ENCODE measurements around the gene SLC25A52.
"Not testable (repeated sequence)": the region's sequence is repeated elsewhere in the genome, so short reads cannot be mapped to it uniquely, and the experiment has no call there.

Gene SLC25A52, protein sequence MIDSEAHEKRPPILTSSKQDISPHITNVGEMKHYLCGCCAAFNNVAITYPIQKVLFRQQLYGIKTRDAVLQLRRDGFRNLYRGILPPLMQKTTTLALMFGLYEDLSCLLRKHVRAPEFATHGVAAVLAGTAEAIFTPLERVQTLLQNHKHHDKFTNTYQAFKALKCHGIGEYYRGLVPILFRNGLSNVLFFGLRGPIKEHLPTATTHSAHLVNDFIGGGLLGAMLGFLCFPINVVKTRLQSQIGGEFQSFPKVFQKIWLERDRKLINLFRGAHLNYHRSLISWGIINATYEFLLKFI

GRCh38 chr18:31760695-31761094 is at the start of gene SLC25A52:
TSS of gene SLC25A52 (minus strand) at chr18:31760880. CDS start at chr18:31760661, 219 bp downstream.
- no peak for FAIRE-seq

- FAIRE-seq: not testable (repeated sequence)
These were observed 48.4 kb upstream of the SLC25A52 start for GRCh38 chr18:31809049-31809448.

GRCh38 chr18:31801078-31801477 is 40.4 kb upstream of the SLC25A52 start:
- FAIRE-seq: no peak

DNA sequence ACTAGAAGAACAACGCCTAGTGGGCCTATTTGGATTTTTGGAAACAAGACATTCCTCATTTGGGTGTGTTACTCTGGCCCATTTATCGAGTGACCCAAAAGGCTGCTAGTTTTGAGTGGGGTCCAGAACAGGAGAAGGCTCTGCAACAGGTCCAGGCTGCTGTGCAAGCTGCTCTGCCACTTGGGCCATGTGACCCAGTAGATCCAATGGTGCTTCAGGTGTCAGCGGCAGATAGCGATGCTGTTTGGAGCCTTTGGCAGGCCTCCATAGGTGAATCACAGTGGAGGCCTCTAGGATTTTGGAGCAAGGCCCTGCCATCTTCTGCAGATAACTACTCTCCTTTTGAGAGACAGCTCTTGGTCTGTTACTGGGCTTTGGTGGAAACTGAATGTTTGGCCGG is 38.6 kb upstream of the SLC25A52 start:
- not testable (repeated sequence) for FAIRE-seq

DNA sequence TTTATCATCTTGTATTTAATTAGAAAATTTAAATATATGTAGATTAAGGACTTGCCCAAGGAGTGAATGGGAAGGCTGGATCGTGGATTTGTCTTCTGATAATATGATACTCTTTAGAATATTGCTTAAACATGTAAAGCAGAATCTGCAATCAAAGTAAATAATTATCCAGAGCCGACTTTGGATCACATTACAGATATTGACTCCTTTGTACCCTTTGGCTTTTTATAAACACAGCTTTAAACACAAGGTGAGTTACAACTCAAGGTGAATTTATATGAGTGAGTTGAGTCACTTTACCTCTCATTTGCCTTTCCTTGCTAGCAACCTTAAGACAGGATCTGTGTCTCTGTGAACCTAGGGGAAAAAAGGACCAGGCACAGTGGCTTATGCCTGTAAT is 37.7 kb upstream of the SLC25A52 start:
- no peak for FAIRE-seq

DNA sequence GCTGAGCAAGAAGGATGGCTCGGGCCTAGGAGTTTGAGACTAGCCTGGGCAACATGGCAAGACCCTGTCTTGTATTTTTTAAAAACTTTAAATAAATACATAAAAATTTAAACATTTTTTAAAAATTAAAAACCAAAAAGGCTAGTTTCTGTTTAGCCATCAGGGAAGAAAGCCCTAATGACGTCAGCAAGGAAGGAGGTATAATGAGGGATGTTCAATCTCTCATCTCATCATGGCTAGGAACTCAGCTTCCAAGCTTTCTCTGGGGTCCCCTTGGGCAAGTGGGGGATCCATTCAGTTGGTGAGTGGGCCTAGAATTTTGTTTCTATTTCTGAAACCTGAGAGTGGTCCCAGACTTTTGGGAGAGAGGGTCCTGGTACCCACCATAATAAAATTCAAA is 35.1 kb upstream of the SLC25A52 start:
- FAIRE-seq: no peak

GRCh38 chr18:31793531-31793930 is 32.9 kb upstream of the SLC25A52 start:
- no peak for FAIRE-seq

DNA sequence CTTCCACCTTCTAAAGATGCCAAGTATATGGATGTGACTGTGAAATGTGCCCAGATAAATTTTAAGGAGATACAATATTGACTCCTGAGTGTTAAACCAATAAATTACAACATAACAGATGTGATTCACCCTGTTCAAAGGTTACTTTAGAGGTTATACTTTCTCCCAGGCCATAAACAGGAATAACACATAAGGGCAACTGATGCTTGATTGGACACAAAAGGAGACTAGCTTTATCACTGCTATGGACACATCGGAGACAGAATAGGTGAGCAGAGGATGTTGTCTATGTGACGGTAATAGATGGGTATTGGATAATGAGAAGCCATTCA is 31.9 kb upstream of the SLC25A52 start:
- FAIRE-seq: no peak

GRCh38 chr18:31791817-31792579 is 31.3 kb upstream of the SLC25A52 start:
- no peak for FAIRE-seq

- FAIRE-seq: no peak
These were observed 28.7 kb upstream of the SLC25A52 start for GRCh38 chr18:31789409-31789808.

DNA sequence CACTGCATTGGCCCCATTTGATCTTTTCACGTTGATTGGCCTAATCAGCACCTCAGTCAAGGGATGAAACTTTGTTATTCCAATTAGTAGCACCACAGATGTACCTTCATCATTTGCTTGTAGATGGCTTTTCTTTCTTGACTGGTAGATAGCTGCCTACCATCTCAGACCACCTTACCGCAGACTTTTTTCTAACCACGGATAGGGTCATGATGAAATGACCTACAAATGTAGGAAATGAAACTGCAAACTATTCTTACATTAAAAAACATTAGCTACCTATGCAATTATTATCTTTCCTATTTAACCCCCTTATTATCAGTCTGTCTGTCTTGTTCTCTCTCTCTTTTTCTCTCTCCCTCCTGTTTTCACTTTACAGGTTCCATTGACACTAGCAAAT is 22.4 kb upstream of the SLC25A52 start:
- no peak for FAIRE-seq

- no peak for FAIRE-seq
These were observed 17.8 kb upstream of the SLC25A52 start for GRCh38 chr18:31778391-31778950.

DNA sequence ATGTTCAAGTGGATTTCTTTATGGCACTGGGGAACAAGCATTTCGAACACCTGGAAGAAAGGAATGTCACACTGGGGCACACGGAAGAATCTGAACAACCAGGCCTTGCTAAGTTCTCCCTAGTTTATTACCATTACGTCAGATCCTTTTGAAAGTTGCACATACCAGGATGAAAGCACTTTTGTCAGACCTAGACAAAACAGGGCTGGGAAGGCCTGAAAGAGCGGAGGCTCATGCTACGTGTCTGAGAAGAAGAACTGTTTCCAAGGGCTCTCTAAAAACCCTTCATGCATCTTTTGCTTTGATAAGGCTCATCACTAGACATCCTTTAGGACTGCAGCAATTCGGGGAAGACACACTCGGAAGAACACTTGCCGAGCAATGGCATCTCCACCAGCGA is 15.4 kb upstream of the SLC25A52 start:
- FAIRE-seq: no peak

GRCh38 chr18:31774962-31775361 is 14.3 kb upstream of the SLC25A52 start:
- FAIRE-seq: no peak

GRCh38 chr18:31774477-31774785 is 13.8 kb upstream of the SLC25A52 start:
- FAIRE-seq: no peak

- FAIRE-seq: no peak
These were observed 13.2 kb upstream of the SLC25A52 start for GRCh38 chr18:31773774-31774476.

- no peak for FAIRE-seq
These were observed 12.0 kb upstream of the SLC25A52 start for GRCh38 chr18:31772699-31773098.

- FAIRE-seq: no peak
These were observed 10.4 kb downstream of the SLC25A52 start for GRCh38 chr18:31750273-31750672.

DNA sequence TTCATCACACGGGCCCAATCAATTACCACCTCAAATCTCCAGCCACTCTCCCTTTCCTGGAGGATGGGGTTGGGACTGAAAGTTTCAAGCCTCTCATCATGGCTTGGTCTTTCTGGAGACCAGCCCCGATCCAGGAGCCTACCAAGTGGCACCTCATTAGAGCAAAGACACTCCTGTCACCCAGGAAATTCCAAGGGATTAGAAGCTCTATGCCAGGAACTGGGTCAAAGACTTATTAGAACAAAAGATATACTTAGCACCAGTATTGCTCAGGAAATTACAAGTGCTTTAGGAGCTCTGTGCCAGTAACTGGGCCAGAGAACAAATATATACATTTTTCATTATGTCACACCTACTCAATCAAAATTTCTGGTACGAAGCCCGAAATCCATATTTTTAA is 14.3 kb downstream of the SLC25A52 start:
- FAIRE-seq: no peak

DNA sequence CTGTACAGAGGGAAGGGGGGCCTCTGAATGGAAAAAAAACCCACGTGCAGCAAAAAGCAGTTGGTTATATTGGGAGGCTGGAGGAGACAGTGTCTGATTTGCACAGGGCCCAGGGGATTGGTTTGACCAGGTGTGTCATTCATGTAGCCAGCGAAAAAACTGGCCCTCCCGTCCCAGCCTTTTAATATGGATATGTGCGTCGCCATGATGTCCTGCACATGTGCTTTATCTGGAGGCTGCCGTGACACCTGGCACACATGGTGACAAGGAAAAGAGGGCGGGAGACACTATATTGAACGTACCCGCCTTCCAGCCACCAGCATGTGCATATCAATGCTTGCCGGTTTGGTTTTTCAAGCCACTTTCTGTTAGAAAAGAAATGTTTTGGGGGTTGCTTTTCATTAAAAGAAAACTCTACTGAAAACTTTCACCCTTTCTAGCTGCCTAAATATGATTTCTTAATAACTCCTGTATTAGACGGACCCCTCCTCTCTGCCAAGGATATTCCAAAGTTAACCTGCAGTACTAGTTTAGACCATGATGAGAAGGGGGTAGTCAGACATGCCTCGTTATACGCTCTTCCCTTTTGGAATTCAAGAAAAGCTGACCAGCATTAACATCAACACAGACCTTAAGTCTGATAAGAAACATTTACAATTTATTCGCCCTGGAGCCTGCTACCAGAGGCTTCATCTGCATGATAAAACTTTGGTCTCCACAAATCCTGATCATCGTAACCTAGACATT is 16.2 kb downstream of the SLC25A52 start:
- no peak for FAIRE-seq

DNA sequence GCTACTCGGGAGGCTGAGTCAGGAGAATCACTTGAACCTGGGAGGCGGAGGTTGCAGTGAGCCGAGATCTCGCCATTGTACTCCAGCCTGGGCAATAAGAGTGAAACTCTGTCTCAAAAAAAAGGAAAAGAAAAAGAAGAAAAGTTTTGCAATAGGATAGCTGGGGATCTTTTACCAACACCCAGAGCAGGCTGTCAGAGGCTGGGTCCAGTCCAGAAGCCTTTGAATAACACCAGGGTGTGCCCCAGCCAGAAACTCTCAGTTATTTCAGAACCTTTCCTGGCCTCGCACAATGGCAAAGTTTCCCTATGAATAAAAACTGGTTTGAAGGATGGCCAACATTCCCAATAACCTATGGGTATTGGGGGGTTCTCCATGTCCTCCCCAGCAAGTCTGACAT is 17.1 kb downstream of the SLC25A52 start:
- FAIRE-seq: not testable (repeated sequence)

- no peak for FAIRE-seq
These were observed 19.5 kb downstream of the SLC25A52 start for GRCh38 chr18:31741097-31741735.

DNA sequence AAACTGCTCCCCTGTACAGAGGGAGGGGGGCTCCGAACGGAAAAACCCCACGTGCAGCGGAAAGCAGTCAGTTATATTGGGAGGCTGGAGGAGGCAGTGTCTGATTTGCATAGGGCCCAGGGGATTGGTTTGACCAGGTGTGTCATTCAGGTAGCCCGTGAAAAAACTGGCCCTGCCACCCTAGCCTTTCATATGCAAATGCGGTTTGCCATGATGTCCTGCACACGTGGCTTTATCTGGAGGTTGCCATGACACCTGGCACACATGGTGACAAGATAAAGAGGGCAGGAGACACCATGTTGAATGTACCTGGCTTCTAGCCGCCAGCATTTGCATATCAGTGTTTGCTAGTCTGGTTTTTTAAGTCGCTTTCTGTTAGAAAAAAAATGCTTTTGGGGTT is 20.5 kb downstream of the SLC25A52 start:
- no peak for FAIRE-seq

Data from islet of Langerhans (tissue), 1 donor.